Natural killer cell (primary cell): ENCODE measurements around the gene UFD1. TPM values are rescaled to one million over a fixed set of nuclear protein-coding genes. Genes with fewer than 3 reads are reported as not detected.

ENCODE experiments used
- ATAC-seq, 3 donors: fragments of 150-1000 bp in 2 of 3; fragments of 200-7000 bp in 1 of 3; cut with Tn5 transposase; 1 replicate in 1 of 3; 2 replicates in 2 of 3; pipeline ENCODE4 v1.10.0; 2021; ENCODE audit warnings: mild to moderate bottlenecking in 2 of 3, moderate library complexity in 2 of 3
- DNase-seq, 2 donors: peaks; one replicate each; pipeline versions ENCODE4 v3.0.0 to v3.0.0-alpha.2; 2013 to 2021; ENCODE audit warnings: mixed read lengths in 1 of 2
- H3K27ac ChIP-seq: one replicate; pipeline ENCODE4 v1.5.1; 2013; ENCODE audit warnings: mild to moderate bottlenecking, low read length
- H3K27me3 ChIP-seq: one replicate; pipeline ENCODE4 v1.6.1; 2013; ENCODE audit warnings: low read length; ENCODE audit not compliant: control insufficient read depth, insufficient read depth
- H3K36me3 ChIP-seq: one replicate; pipeline ENCODE4 v1.6.1; 2013; ENCODE audit warnings: low read length; ENCODE audit not compliant: control insufficient read depth, insufficient read depth
- H3K4me1 ChIP-seq: one replicate; pipeline ENCODE4 v1.6.1; 2013; ENCODE audit warnings: low read length; ENCODE audit not compliant: control insufficient read depth, insufficient read depth
- H3K4me3 ChIP-seq: one replicate; pipeline ENCODE4 v1.5.1; 2013; ENCODE audit warnings: low read length
- H3K9me3 ChIP-seq: one replicate; pipeline ENCODE4 v1.6.1; 2013; ENCODE audit warnings: low read length; ENCODE audit not compliant: control insufficient read depth, insufficient read depth
- H3K27ac Mint-ChIP-seq, 2 donors: one replicate each; pipeline ENCODE4 v1.8.0; 2022; ENCODE audit warnings: mild to moderate bottlenecking in 2 of 2, mixed read lengths in 2 of 2, moderate library complexity in 1 of 2
- H3K27me3 Mint-ChIP-seq, 2 donors: one replicate each; pipeline ENCODE4 v1.8.0; 2022; ENCODE audit warnings: low read depth in 2 of 2, mixed read lengths in 2 of 2
- H3K36me3 Mint-ChIP-seq: one replicate; pipeline ENCODE4 v1.8.0; 2022; ENCODE audit warnings: mixed read lengths
- H3K4me1 Mint-ChIP-seq, 2 donors: one replicate each; pipeline ENCODE4 v1.8.0; 2022; ENCODE audit warnings: mixed read lengths in 2 of 2
- H3K4me3 Mint-ChIP-seq: one replicate; pipeline ENCODE4 v1.8.0; 2022; ENCODE audit warnings: mild to moderate bottlenecking, moderate library complexity, mixed read lengths
- H3K9me3 Mint-ChIP-seq, 2 donors: one replicate each; pipeline ENCODE4 v1.8.0; 2022; ENCODE audit warnings: mixed read lengths in 2 of 2
- CTCF ChIP-seq: fragments of 200-600 bp; IDR thresholded peaks from one replicate; pipeline ENCODE4 v1.8.0; 2022; ENCODE audit warnings: antibody characterized with exemption
- WGBS: methylation state at CpG from one replicate; pipeline ENCODE4 v1.1.7; 2013; ENCODE audit warnings: missing lambda C conversion rate; ENCODE audit not compliant: insufficient coverage; 5-methylcytosine and 5-hydroxymethylcytosine counted together
- intact Hi-C: fragments of 100-400 bp; cut with micrococcal nuclease; formaldehyde crosslinking; loops from one replicate; pipeline ENCODE4 v1.14.2; 2022
- total RNA-seq, 4 donors: library from RNA; stranded (reverse); fragments of 120-200 nt in 1 of 4; gene quantifications; one replicate each; pipeline versions ENCODE4 v1.2.3 to v1.2.4, GENCODE V29; 2013 to 2022

The UFD1 gene
- total RNA-seq, 3 donors from 2014 or later (not counting 1 experiment from before 2014, with no cell fraction given), result 73.8 to 101 (median 77.8) TPM

DNA sequence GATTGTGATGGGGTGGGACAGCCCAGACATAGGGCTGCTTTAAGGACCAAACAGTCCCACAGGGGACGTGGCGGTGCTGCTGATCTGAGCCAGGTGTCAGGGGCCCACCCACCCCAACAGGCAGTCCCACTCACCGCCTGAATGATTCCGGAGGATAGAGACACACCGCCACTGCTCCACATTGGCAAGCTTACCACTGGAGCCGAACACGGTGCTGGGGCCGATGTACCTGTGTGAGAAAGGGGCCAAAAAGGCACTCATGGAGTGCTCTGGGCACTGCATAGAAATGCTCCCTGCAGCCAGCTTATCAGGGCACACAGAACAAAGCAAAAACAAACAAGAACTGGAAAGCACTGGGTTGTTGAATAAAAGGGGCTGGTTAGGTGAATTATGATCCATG is 73.3 kb downstream of the UFD1 start:
- ATAC-seq (no peak), DNase-seq (no peak)
- Histone ChIP-seq H3K27me3 (no peaks in the 10 kb centered on the region), H3K4me1 (no peaks in the 10 kb centered on the region), H3K36me3 (peaks cover 70% of the 10 kb centered on the region), H3K4me3 (no peak overlapping the region), H3K9me3 (no peaks in the 10 kb centered on the region), H3K27ac (no peak overlapping the region)
- no peak for TF ChIP-seq CTCF
- intact Hi-C loops, result no loop called here
- Mint-ChIP-seq H3K27ac (peak overlapping the region; percentile 48 to 56), H3K4me1 (peaks cover 28 to 33% of the 10 kb centered on the region in 2 donors), H3K27me3 (no peaks in the 10 kb centered on the region), H3K9me3 (no peaks in the 10 kb centered on the region), H3K4me3 (no peak overlapping the region), H3K36me3 (peaks cover 15% of the 10 kb centered on the region)
- 97% methylated on average over 8 of the region's 8 CpGs for WGBS

- Mint-ChIP-seq H3K27ac (peak overlapping the region; percentile 42 to 56), H3K4me3 (no peak overlapping the region), H3K36me3 (peaks cover 15% of the 10 kb centered on the region), H3K27me3 (no peaks in the 10 kb centered on the region), H3K4me1 (peaks cover 23 to 35% of the 10 kb centered on the region in 2 donors), H3K9me3 (no peaks in the 10 kb centered on the region)
- no peak for TF ChIP-seq CTCF
- Histone ChIP-seq H3K27ac (no peak overlapping the region), H3K27me3 (no peaks in the 10 kb centered on the region), H3K4me3 (no peak overlapping the region), H3K9me3 (no peaks in the 10 kb centered on the region), H3K36me3 (peaks cover 66% of the 10 kb centered on the region), H3K4me1 (no peaks in the 10 kb centered on the region)
- 94% methylated on average over 4 of the region's 4 CpGs for WGBS
- DNase-seq, result no peak
- intact Hi-C loops, result no loop called here
- ATAC-seq, result no peak
Observed at GRCh38 chr22:19405133-19405532, 73.9 kb downstream of the UFD1 start.

GRCh38 chr22:19404676-19405075 is 74.3 kb downstream of the UFD1 start:
- DNase-seq (no peak), ATAC-seq (no peak)
- no peaks in the 10 kb centered on the region for H3K9me3 ChIP-seq
- H3K4me3 ChIP-seq, result no peak overlapping the region
- intact Hi-C loops, result no loop called here
- TF ChIP-seq CTCF, result no peak
- H3K4me3 Mint-ChIP-seq, result no peak overlapping the region
- no peaks in the 10 kb centered on the region for H3K4me1 ChIP-seq
- peak overlapping the region; percentile 42 to 43 for H3K27ac Mint-ChIP-seq
- H3K27ac ChIP-seq, result no peak overlapping the region
- no peaks in the 10 kb centered on the region for H3K27me3 ChIP-seq
- H3K36me3 ChIP-seq, result peaks cover 62% of the 10 kb centered on the region
- no peaks in the 10 kb centered on the region for H3K27me3 Mint-ChIP-seq
- H3K4me1 Mint-ChIP-seq, result peaks cover 19 to 33% of the 10 kb centered on the region in 2 donors
- peaks cover 15% of the 10 kb centered on the region for H3K36me3 Mint-ChIP-seq
- H3K9me3 Mint-ChIP-seq, result no peaks in the 10 kb centered on the region
- 98% methylated on average over 3 of the region's 3 CpGs for WGBS

- peaks cover 54% of the 10 kb centered on the region for H3K36me3 ChIP-seq
- H3K4me1 Mint-ChIP-seq, result peaks cover 16 to 37% of the 10 kb centered on the region in 2 donors
- no peaks in the 10 kb centered on the region for H3K27me3 ChIP-seq
- no peak overlapping the region for H3K4me3 ChIP-seq
- H3K9me3 ChIP-seq, result no peaks in the 10 kb centered on the region
- intact Hi-C loops, result loop anchor here (1.0 kb wide), 1 partner anchor 26 kb away; no protein-coding TSS in a partner anchor
- no peak for TF ChIP-seq CTCF
- DNase-seq (no peak), ATAC-seq (no peak)
- H3K27ac ChIP-seq, result no peak overlapping the region
- H3K36me3 Mint-ChIP-seq, result peaks cover 15% of the 10 kb centered on the region
- no peaks in the 10 kb centered on the region for H3K9me3 Mint-ChIP-seq
- no peaks in the 10 kb centered on the region for H3K4me1 ChIP-seq
- peak overlapping the region; percentile 2 to 3 for H3K27ac Mint-ChIP-seq
- 96% methylated on average over 3 of the region's 4 CpGs for WGBS
- no peak overlapping the region for H3K4me3 Mint-ChIP-seq
- H3K27me3 Mint-ChIP-seq, result no peaks in the 10 kb centered on the region
Observed at GRCh38 chr22:19402642-19403191, 76.3 kb downstream of the UFD1 start.
